Skin of body (tissue), 3 donors: Measurements from ENCODE around the gene ABCB7. TPM values are rescaled to one million over a fixed set of nuclear protein-coding genes. Genes with fewer than 3 reads are reported as not detected.
"Not testable (repeated sequence)": the region's sequence is repeated elsewhere in the genome, so short reads cannot be mapped to it uniquely, and the experiment has no call there.

Source experiments
- DNase-seq: peaks from one replicate; lab custom pipeline; 2025; lab: John Stamatoyannopoulos, UW
- small RNA-seq: library from RNA; depleted of rRNA; stranded (forward); fragments of <200 nt; gene quantifications from one replicate; pipeline ENCODE3, GENCODE V24; 2014; ENCODE audit warnings: low replicate concordance
- total RNA-seq: library from RNA; depleted of rRNA; stranded (reverse); fragments of >200 nt; gene quantifications from one replicate; pipeline ENCODE4 v1.2.3, GENCODE V29; 2014

The ABCB7 gene
- total RNA-seq, 1 donor from 2014 or later, result 27.4 TPM

GRCh38 chrX:75106772-75107171, 49.3 kb downstream of the ABCB7 start:
- DNase-seq, result no peak

DNA sequence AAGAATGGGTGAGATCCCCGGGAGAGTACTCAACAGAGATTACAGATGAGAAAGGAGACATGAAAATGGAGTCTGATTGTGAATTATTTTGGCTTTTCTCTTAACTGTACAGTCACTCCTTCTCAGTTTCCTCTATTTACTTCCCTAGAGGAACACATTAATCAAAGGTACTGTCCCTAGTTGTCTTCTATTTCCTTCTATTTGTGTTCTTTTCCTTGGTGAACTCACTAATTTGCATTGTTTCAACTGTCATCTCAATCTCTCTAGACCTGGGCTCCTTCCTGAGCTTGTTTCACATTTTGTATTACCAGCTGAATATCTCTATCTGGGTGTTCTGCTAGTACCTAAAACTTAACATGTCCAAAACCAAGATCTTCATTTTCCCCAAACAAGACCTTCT, 59.8 kb downstream of the ABCB7 start:
- DNase-seq, result no peak

DNA sequence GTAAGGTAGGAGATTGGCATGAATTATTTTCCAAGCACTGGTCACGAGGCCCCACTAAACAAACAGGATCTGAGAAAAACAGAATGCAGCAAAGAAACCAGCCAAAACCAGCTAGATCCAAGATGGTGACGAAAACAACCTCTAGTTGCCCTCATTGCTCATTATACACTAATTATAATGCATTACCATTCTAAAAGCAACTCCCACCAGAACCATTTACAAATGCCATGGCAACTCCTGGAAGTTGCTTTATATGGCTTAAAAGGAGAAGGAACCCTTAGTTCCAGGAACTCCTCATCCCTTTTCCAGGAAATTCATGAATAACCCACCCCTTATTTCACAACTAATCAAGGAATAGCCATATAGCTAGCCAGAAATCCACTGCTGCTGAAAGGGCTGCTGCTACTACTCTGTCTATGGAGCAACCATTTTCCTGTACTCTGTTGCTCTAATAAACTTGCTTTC, 69.3 kb downstream of the ABCB7 start:
- DNase-seq, result no peak

GRCh38 chrX:75084757-75085156, 71.3 kb downstream of the ABCB7 start:
- DNase-seq, result no peak

DNA sequence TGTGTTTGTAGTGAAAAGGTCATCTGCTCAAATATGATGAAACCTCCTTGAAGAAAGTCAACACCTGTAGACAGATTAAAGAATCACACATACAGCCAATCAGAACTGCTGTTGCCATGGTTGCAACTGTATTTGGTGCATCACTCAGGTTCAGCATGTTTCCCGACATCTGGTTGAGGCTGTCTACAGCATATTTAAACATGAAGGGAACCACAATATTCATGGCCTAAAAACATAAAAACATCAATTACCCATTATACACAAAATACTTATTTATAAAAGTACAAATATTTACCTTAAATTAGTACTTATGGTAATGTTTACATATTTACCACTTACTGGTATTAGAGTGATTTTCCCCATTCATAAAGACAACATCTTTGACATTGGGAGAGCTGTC, 79.7 kb downstream of the ABCB7 start:
- DNase-seq, result no peak

- no peak for DNase-seq
Observed at GRCh38 chrX:75074475-75074874, 81.6 kb downstream of the ABCB7 start.

DNA sequence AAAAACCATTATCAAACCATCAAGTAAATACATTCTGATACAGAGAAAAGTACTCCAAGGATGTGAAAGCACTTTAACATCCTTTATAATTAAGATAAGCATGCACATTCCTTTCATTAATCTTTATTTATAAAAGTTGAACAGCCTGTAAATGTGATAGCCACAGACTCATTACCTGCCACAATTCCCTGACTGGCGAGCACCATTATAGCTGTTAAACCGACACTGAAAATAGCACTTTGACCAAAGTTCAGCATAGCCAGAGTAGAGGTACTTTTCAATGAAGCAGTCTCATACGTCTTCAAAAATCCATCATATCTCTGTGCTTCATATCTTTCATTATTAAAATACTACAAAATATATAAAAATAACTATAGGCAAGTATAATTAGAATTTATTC, 84.7 kb downstream of the ABCB7 start:
- no peak for DNase-seq

DNA sequence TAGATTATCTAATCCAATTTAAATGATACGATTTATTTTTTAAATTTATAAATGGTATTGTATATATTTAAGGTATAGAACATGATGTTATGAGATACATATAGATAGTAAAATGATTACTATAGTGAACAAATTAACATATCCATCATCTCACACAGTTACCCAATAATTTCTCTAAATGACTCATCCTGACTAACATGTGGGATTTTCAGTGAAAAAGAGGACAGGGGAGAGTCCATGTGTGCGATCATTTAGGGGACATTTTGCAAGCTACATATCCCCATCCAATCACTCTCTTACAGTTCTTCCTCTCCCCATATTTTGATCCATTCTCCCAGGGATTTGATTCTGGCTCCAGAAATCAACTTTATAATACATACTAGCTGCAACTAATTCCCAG, 88.2 kb downstream of the ABCB7 start:
- no peak for DNase-seq

DNA sequence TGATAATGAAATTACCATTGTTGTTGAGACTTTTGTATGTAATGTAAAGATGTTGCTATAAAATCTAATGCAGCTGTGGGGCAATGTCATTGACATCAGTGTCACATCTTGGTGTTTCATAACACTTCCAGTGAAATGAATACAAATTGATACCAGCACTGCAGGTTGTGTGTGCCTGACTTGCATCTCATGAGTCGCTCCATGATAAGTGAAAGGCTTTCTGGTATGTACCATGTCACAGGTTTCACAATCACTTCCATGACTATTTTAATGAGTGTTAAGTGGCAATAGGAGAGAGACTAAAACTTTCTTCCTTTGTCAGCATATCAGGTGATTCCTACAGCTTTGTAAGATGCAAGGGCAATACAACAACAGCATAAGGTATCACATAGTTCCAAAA, 94.4 kb downstream of the ABCB7 start:
- DNase-seq, result no peak

- DNase-seq, result no peak
Observed at GRCh38 chrX:75051047-75051446, 105.0 kb downstream of the ABCB7 start.

DNA sequence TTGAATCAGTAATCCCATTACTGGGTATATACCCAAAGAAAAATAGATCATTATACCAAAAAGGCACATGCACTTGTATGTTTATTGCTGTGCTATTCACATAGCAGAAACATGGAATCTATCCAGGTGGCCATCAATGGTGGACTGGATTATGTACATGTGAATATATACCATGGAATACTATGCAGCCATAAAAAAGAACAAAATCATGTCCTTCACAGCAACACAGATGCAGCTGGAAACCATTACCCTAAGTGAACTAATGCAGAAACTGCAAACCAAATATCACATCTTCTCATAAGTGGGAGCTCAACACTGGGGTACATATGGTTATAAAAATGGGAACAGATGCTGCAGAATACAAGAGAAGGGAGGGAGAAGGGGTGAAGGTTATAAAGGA, 110.7 kb downstream of the ABCB7 start:
- no peak for DNase-seq

GRCh38 chrX:75044142-75044541, 111.9 kb downstream of the ABCB7 start:
- not testable (repeated sequence) for DNase-seq

- no peak for DNase-seq
Observed at GRCh38 chrX:75038925-75039324, 117.2 kb downstream of the ABCB7 start.

Small RNA genes lying within 50 kb of the gene (small RNA-seq; reads per million reads assigned to genes)
- not detected for gene BUD31P2
- not detected for gene RNU6-562P

Other genes starting within 250 kb of the ABCB7 start
- gene NEXMIF, start 230.8 kb downstream of the ABCB7 start, total RNA-seq, result 1.7 TPM
- gene UPRT, start 117.8 kb upstream of the ABCB7 start, total RNA-seq, result 11.1 TPM